ENCODE measurements around the gene KDM2B.

The KDM2B gene

GRCh38 chr12:121525411-121525810 is 55.4 kb downstream of the KDM2B start:
- DNase-seq, result no peak

GRCh38 chr12:121524196-121524916 is 56.5 kb downstream of the KDM2B start:
- DNase-seq, result no peak

GRCh38 chr12:121523741-121524140 is 57.1 kb downstream of the KDM2B start:
- DNase-seq, result no peak

GRCh38 chr12:121522971-121523370 is 57.9 kb downstream of the KDM2B start:
- no peak for DNase-seq

GRCh38 chr12:121520586-121521086 is 60.2 kb downstream of the KDM2B start:
- no peak for DNase-seq

- DNase-seq, result no peak
Measured at GRCh38 chr12:121520119-121520518, 60.7 kb downstream of the KDM2B start.

GRCh38 chr12:121519227-121519626 is 61.6 kb downstream of the KDM2B start:
- no peak for DNase-seq

GRCh38 chr12:121518656-121519055 is 62.2 kb downstream of the KDM2B start:
- DNase-seq, result no peak

GRCh38 chr12:121516437-121517011 is 64.3 kb downstream of the KDM2B start:
- no peak for DNase-seq

- no peak for DNase-seq
Measured at GRCh38 chr12:121515615-121516014, 65.2 kb downstream of the KDM2B start.

GRCh38 chr12:121514184-121514742 is 66.6 kb downstream of the KDM2B start:
- no peak for DNase-seq

GRCh38 chr12:121513464-121514183 is 67.2 kb downstream of the KDM2B start:
- DNase-seq, result peak; percentile 40

- no peak for DNase-seq
Measured at GRCh38 chr12:121512561-121512960, 68.3 kb downstream of the KDM2B start.

GRCh38 chr12:121511916-121512315 is 68.9 kb downstream of the KDM2B start:
- DNase-seq, result no peak

GRCh38 chr12:121509339-121509738 is 71.5 kb downstream of the KDM2B start:
- DNase-seq, result no peak

- DNase-seq, result no peak
Measured at GRCh38 chr12:121508533-121508932, 72.3 kb downstream of the KDM2B start.

- no peak for DNase-seq
Measured at GRCh38 chr12:121507984-121508383, 72.8 kb downstream of the KDM2B start.

- no peak for DNase-seq
Measured at GRCh38 chr12:121507245-121507644, 73.6 kb downstream of the KDM2B start.

GRCh38 chr12:121505513-121505912 is 75.3 kb downstream of the KDM2B start:
- DNase-seq, result no peak

- no peak for DNase-seq
Measured at GRCh38 chr12:121504505-121504904, 76.3 kb downstream of the KDM2B start.

GRCh38 chr12:121503395-121503794 is 77.4 kb downstream of the KDM2B start:
- DNase-seq, result no peak

GRCh38 chr12:121501946-121502345 is 78.9 kb downstream of the KDM2B start:
- DNase-seq, result no peak

GRCh38 chr12:121499929-121500793 is 80.7 kb downstream of the KDM2B start:
- peak; percentile 80 for DNase-seq
